T-helper 1 cell (primary cell): ENCODE data around the gene OTUD1.
"Not testable (repeated sequence)": the region's sequence is repeated elsewhere in the genome, so short reads cannot be mapped to it uniquely, and the experiment has no call there.

ENCODE experiments used
- DNase-seq, 5 donors: peaks; one replicate each; pipeline ENCODE4 v3.0.0-alpha.2; 2012 to 2020
- total RNA-seq, 4 donors: gene quantifications; one replicate each; lab custom pipeline; 2026; lab: John Stamatoyannopoulos, UW

The OTUD1 gene, protein sequence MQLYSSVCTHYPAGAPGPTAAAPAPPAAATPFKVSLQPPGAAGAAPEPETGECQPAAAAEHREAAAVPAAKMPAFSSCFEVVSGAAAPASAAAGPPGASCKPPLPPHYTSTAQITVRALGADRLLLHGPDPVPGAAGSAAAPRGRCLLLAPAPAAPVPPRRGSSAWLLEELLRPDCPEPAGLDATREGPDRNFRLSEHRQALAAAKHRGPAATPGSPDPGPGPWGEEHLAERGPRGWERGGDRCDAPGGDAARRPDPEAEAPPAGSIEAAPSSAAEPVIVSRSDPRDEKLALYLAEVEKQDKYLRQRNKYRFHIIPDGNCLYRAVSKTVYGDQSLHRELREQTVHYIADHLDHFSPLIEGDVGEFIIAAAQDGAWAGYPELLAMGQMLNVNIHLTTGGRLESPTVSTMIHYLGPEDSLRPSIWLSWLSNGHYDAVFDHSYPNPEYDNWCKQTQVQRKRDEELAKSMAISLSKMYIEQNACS
- total RNA-seq: 40.4 to 150 (median 87.3) reads per million in 4 donors

DNA sequence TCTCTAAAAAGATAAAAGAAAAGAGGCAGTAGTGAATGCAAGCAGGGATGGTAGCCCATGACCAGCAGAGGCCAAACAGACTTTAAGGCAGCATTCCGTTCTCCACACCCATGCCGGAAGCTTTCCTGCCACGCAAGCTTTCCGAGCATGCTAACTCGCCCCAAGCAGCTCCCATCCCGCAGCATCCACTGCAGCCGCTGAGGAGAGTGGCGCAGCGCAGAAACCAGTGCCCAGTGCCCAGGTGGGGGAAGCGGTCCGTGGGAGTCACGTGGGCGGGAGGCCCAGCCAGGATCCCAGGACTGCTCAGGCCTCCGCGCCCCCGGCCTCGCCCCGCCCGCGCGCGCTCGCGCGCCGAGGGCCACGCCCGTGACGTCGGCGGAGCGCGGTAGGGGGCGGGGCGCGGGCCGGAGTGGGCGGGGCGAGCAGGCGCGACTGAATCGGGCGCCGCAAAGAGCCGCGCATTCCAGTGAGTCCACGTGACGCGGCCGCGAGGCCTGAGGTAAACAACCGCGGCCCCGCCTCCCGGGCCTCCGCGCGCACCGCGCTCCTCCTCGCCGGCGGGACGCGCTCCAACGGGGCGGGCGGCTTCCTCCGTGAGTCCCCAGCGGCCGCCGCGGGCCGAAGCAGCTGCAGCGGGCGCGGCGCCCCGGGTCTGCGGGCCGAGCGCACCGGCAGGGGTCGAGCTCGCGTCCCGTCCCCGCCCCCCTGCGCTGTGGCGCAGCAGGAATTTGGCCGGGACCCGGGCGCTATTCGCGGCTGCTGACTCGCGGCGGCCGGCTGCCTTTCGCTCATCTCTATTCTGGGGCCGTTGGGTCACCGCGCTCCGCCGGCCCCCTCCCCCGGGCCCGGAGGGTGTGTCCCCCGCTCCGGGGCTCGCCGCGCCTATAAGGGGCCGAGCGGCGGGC lies at the start of gene OTUD1:
OTUD1 (plus strand) TSS at position 529 of the 905 bp plus-strand sequence. CDS start 383 bp downstream, outside the sequence.
- peak; percentile 87 to 94 (median 92) for DNase-seq

DNA sequence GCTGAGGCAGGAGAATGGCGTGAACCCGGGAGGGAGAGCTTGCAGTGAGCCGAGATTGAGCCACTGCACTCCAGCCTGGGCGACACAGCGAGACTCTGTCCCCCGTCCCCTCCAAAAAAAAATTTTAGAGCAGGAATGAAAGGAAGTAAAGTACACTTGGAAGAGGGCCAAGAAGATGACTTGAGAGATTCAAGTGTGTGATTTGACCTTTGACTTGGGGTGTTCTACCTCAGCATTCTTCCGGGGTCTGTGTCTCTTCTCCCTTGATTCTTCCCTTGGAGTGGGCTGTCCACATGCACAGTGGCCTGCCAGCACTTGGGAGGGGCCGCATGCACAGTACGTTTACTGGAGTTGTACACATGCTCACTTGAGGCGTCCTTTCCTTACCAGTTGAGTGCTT lies 48.5 kb upstream of the OTUD1 start:
- not testable (repeated sequence) for DNase-seq

DNA sequence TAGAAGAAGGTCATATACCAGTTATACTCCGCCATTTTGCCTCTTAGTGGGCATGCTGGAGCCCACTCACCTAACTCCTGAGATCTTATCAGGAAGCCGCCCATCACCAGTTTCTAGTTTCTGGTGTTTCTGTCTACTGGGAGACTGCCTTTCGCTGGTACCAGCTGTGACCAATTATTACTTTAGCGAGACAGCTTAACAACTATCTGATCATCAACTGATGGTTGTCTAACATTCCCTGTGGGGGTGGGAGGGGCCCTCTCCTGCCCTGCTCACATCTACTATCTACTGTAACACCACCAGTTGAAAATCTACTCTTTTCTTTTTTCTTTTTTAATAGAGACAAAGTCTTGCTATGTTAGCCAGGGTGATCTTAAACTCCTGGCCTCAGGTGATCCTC lies 48.1 kb upstream of the OTUD1 start:
- DNase-seq: no peak

DNA sequence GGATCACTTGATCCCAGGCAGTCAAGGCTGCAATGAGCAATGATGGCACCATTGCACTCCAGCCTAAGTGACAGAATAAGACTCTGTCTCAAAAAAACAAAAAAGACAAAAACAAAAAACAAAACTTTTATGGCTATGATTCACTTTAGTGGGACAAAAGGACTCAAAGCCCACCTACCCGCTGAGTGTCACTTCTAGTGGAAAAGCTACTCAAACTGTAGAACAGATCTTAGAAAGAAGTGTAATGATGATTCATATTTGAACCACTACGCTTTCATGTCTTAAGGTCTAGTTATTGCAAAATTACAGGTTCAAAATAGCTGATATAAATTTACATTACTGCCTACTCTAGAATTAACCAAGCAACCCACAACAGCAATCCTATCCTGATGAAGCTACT lies 47.1 kb upstream of the OTUD1 start:
- DNase-seq: peak in 1 of 5 donors; percentile 39

DNA sequence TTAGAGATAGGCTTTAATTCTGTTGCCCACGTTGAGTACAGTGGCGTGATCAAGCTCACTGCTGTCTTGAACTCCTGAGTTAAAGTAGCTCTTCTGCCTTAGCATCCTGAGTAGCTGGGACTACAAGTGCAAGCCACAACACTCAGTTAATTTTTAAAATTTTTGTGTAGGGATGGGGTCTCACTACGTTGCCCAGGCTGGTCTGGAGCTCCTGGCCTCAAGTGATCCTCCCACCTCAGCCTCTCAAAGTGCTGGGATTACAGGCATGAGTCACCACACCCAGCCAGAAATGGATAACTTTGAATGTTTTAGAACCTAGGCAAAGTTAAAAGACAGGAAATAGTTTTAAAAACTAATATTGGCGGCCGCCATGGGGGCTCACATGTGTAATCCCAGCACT lies 43.9 kb upstream of the OTUD1 start:
- no peak for DNase-seq

DNA sequence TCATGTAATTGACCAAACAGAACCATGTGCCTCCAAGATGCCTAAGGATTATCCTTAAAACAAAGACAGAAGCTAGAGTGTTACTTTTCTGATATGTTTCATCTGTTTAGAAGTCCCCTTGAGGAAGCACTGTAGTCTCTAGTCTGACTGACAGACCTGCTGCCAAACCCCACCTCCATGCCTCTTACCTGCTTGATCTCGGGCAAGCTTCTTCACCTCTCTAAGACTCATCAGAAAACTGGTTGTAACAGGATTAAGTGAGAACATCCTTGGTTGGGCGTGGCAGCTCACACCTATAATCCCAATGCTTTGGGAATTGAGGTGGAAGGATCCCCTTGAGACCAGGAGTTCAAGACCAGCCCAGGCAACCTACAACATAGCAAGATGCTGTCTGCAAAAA lies 42.2 kb upstream of the OTUD1 start:
- DNase-seq: no peak

DNA sequence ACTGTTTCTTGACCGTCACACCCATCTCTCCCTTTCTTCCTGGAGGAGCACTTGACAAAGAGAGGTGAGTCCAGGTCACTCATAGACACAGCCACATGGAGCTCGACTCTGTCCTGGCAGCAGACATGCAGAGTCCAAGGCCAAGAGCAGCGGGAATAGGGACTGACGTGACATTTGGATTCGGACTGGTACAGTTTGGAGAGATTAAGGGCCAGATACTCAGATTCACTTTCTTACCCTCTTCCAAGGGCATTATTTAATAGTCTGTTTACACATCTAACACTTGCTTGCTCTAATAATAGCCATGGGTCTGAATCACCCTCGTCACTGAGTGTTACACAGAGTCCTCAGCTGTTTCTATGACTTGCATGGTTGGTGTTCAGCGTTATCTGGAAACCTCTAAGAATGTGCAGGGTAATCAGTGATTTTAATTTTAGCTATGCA lies 39.2 kb upstream of the OTUD1 start:
- DNase-seq: no peak

DNA sequence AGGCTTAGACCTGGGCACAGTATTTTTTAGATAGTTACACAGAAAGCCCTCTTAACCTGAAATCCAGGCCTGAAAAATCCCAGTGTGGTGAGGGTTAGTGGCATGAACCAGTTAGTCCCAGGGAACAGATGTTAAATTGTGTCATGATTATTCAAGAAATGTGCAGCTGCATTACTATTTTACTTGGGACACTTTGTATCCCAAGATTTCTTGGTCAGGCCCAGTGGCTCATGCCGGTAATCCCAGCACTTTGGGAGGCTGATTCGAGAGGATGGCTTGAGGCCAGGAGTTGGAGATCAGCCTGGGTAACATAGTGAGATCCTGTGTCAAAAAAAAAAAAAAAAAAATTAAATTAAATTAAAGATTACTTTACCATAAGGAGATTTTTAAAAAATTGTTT lies 36.0 kb upstream of the OTUD1 start:
- no peak for DNase-seq

DNA sequence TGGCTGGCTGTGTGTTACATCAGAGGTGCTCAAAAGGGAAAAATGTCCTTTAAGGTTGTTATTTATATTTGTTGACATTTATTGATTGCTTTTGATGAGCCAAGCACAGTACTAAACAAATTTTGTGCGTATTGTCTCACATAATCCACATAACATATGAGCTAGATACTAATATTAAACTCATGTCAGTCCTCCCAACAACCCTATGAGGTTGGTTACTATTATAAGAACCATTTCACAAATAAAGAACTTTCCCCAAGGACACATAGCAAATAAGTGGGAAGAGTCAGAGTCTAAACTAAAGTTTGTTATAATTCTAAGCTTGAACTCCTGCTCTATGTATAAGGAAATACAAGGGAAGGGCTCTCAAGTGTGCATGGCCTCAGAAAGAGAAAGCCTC lies 35.6 kb upstream of the OTUD1 start:
- DNase-seq: no peak

DNA sequence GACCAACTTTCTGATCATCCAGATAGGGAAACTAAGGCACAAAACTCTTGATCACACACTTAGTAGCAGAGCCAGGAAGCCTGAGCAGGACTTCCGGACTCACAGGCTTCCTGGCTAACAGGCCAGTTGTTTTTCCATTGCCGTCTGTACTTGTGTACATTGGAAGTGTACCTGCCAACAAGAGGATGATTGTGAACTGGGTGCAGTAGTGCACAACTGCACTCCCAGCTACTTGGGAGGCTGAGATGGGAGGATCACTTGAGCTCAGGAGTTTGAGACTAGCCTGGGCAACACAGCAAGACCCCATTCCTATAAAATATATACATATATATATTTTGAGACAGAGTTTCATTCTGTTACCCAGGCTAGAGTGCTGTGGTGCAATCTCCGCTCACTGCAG lies 35.2 kb upstream of the OTUD1 start:
- no peak for DNase-seq

DNA sequence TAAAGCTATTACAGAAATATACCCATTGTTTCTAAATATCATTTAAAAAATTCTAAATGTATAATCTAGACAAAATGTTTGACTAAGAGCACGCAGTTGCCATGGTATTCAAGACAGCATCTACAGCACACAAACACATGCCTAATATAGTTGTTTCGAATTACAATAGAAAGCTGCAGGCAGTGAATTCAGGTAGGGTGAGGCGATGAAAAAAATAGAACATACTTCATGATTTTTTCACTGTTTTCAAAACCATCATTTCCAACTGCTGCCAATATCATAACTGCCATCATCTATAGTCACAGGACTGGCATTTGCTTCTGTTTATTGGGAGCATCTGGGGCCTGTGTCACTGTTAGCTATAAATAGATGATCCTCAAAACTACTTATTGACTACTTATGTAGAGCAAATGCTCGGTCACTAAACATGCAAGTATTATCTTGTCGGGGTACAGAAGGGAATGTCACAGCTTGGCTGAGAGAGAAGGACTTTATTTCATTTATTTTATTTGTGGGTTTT lies 34.4 kb upstream of the OTUD1 start:
- no peak for DNase-seq

DNA sequence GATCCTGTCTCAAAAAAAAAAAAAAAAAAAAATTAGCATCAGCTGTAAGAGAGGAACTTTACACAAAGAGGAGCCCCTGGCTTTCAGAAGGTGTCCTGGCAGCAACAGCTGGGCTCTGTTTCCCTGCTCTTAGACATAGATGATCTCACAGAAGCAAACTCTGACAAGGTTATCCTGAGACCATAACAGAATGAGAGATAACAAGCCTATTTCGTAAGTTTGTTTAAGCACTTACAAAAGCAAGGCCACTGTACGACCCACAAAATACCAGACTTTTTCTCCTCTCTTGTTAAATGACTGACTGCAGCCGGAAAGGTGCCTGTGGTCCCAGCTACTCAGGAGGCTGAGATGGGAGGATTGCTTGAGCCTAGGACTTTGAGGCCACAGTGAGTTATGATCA lies 33.3 kb upstream of the OTUD1 start:
- DNase-seq: no peak

DNA sequence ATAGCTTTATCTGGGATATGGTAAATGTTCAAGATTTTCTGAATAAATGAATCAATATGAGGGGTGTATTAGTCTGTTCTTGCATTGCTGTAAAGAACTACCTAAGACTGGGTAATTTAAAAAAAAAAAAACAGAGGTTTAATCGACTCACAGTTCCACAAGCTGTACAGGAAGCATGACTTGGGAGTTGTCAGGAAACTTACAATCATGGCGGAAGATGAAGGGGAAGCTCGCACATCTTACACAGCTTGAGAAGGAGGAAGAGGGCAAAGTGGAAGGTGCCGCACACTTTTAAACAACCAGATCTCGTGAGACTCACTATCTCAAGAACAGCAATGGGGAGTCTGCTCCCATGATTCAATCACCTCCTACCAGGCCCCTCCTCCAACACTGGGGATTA lies 32.5 kb upstream of the OTUD1 start:
- no peak for DNase-seq

DNA sequence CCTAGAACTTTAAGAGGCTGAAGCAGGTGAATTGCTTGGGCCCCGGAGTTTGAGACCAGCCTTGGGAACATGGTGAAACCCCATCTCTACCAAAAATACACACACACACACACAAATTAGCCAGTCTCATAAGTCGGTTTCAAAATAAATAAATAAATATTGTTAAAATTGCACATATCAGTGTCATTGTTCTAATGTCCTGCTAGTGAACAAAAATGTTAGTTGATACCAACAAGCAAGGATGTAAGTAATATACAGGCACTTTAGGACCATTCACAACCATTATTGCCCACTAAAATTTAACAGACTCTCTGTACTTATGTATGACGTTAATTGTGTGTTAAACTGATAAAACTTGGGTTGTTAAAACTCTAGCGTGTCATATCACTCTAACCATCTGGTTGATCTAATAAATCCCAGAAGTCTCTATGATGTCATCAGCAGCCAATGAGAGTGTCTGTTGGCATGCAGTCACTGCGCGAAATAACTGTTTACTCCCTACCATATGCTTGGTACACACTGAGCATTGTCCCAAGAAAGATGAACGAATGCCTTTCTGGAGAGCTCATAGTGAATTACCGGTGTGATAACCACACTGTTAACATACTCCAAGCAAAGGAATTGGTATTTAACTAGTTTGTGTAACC lies 30.4 kb upstream of the OTUD1 start:
- DNase-seq: no peak

DNA sequence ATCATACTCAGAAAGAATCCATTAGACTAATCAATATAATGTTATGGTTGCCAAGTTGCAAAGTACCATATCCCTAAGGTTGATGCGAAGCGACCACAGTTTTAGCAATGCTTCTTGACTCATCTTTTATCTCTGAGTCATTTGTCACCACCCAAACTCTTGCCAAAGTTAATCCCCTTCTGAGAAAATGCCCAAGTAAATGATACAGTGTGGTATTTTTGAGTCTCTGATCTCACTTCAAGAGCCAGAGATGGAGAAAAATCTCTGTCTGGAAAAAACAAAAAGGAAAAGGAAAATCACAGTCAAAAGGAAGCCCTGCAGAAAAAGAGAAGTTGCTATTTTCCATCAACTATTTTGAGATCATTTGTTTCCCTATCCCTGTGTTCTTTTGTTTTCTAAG lies 26.7 kb upstream of the OTUD1 start:
- DNase-seq: peak in 1 of 5 donors; percentile 60

DNA sequence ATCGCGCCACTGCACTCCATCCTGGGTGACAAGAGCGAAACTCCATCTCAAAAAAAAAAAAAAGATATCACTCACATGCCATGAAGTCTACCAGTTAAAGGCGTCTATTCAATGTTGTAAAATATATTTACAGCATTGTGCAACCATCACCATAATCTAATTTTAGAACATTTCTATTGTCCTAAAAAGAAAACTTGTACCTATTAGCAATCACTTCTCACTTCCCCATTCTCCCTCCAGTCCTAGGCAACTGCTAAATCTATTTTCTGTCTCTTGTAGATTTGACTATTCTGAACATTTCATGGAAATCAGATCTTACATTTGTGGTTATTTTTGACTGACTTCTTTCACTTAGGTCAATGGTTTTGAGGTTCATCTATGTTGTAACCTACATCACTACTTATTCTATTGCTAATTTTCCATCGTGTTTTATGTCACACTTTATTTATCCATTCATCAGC lies 25.2 kb upstream of the OTUD1 start:
- DNase-seq: peak in 1 of 5 donors; percentile 12

DNA sequence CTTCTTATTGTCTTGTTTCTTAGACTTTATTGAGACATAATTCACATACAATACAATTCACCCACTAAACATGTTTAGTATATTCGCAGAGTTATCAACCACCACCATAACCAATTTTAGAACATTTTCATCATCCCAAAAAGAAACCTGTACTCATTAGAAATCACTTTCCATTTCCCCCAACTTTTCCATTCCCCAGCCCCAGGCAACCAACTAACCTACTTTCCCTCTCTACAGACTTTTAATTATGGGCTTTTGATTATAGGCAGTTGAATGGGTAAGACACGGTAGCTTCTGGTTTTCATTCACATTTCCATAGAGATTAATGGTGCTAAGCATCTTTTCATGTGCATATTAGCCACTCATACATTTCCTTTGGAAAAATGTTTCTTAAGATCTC lies 24.2 kb upstream of the OTUD1 start:
- no peak for DNase-seq

DNA sequence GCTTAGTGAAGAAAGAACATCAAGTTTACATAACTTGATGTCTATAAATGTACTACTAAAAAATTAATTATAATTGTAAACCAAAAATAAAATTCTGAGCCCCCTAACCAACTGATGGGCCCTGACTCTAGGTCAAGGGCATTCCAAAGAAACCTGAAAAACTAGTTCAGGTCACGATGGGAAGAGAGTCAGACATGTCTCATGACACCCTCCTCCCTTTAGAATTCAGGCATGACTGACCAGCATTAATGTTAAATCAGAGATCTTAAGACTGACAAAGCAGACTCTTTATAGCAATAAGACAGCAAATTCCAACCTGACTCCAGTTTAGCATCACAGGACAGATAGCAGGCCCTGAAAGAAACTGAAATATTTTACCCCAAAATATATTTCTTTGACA lies 21.6 kb upstream of the OTUD1 start:
- DNase-seq: no peak

DNA sequence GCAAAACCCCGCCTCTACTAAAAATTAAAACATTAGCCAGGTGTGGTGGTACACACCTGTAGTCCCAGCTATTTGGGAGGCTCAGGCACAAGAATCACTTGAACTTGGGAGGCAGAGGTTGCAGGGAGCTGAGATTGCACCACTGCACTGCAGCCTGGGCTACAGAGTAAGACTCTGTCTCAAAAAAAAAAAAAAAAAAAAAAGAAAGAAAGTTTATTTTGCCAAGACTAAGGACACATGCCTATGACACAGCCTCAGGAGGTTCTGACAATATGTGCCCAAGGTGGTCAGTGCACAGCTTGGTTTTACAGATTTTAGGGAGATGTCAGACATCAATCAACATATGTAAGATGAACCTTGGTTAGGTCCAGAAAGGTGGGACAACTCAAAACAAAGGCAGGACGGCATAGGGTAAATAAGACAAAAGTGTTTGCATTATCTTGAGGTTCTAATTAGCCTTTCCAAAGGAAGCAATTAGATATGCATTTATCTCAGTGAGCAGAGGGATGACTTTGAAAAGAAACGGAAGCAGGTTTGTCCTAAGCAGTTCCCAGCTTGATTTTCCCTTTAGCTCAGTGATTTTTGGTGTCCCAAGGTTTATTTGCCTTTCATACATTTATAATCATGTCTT lies 20.7 kb upstream of the OTUD1 start:
- DNase-seq: no peak

DNA sequence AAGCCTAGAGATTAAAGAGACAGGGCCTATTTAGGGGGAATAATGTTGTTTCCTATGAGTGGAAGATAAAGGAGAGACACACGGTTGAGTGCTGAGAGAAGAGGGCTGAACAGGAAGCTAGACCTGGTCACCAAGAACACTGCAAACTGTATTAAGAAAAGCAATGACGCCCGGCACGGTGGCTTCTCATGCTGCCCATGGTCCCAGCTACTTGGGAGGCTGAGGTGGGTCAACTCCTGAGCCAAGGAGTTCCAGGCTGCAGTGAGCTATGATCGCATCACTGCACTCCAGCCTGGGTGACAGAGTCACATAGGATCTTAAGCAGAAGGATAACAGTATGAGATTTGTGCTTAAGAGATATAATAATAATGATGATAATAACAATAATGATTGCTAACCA lies 19.7 kb upstream of the OTUD1 start:
- DNase-seq: no peak

DNA sequence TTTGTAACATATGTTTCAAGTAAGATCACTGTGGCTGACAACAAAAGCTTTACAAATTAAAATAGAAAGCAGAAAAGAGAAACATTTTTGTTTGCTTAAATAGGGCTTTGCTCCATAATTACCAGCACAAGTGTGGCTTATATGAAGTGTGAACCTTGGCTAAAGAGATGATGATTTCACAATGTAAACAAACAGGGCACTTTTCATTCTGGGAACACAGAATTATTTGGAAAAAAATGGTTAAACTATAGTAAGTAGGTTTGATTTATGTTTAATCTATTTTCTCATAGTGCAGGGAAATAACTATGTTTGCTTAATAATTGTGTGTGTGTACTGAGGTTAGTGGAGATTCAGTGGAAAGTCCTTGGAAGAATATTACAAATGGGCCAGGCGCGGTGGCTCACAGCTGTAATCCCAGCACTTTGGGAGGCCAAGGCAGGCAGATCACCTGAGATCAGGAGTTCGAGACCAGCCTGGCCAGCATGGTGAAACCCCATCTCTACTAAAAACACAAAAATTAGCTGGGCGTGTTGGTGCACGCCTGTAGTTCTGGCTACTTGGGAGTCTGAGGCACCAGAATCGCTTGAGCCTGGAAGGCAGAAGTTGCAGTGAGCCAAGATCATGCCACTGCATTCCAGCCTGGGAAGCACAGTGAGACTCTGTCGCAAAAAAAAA lies 19.1 kb upstream of the OTUD1 start:
- DNase-seq: no peak

DNA sequence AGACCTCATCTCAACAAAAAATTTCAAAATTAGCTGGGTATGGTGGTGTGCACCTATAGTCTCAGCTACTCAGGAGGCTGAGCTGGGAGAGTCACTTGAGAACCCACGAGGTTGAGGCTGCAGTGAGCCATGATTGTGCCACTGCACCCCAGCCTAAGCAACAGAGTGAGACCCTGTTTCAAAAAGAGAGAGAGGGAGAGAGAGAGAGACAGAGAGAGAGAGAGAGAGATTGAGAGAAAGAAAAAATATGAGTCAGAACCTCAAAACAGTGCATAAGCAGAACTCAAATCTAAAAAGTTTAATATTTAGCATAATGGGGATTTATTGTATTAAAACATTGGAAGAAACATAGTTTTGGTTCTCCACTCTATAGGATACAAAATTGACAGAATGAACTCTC lies 17.5 kb upstream of the OTUD1 start:
- DNase-seq: no peak
